Measurements from ENCODE around the gene SH3GL1.

Gene SH3GL1

DNA sequence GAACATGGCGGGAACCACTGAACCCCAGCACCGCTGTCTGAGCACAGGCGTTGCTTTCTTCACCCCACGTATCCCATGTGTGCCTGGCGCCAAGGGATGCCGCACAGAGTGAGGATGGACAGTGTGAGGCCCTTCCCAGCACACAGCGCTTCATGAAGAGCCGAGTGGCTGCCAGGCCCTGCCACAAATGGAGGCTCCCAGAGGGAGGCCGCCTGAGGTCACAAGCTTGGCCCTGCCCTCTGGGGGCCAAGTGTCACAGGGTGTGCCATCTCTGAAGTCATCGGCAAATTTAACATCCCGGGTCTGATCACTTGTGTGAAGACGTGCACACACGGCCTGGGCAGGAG, 32.6 kb downstream of the SH3GL1 start:
- H4K91ac ChIP-seq (ENCODE audit: low read depth, low read length): no peak overlapping the region
- peaks cover 2% of the 10 kb centered on the region for H3K9me3 ChIP-seq (ENCODE audit: insufficient read depth, low read depth, low read length)
- H3K14ac ChIP-seq (ENCODE audit: low read length): no peak overlapping the region
- no peak overlapping the region for H4K8ac ChIP-seq (ENCODE audit: low read depth, low read length)
- H3K36me3 ChIP-seq (ENCODE audit: control insufficient read depth in 1 of 2, insufficient read depth in 2 of 2, low read length in 2 of 2): peaks cover 64 to 68% of the 10 kb centered on the region in 2 experiments
- H3K79me2 ChIP-seq (ENCODE audit: control insufficient read depth, insufficient read depth, low read length, poor library complexity): peaks cover 9% of the 10 kb centered on the region
- H3K4ac ChIP-seq (ENCODE audit: low read depth, low read length): no peak overlapping the region
- no peak overlapping the region for H3K23ac ChIP-seq (ENCODE audit: low read length)
- no peak for DNase-seq
- no peaks in the 10 kb centered on the region for H3K27me3 ChIP-seq (ENCODE audit: insufficient read depth, low read length)
- H2BK120ac ChIP-seq (ENCODE audit: insufficient read depth, low read length, poor library complexity): no peak overlapping the region
- H2BK12ac ChIP-seq (ENCODE audit: low read length): no peak overlapping the region
- no peak overlapping the region for H2AFZ ChIP-seq (ENCODE audit: insufficient read depth, low read length, poor library complexity)
- H3K9ac ChIP-seq (ENCODE audit: low read length): no peak overlapping the region
- no peak overlapping the region for H3K18ac ChIP-seq (ENCODE audit: low read length)
- H3K4me1 ChIP-seq (ENCODE audit: control insufficient read depth in 1 of 2, insufficient read depth in 2 of 2, low read length in 2 of 2): peaks cover 6 to 8% of the 10 kb centered on the region in 2 experiments
- no peak overlapping the region for H3K4me3 ChIP-seq (ENCODE audit: low read depth, low read length)
- H4K12ac ChIP-seq (ENCODE audit: low read depth, low read length): no peak overlapping the region
- no peak overlapping the region for H3K4me2 ChIP-seq (ENCODE audit: low read length)
- H3K27ac ChIP-seq (ENCODE audit: low read depth, low read length): no peak overlapping the region
- no CpG with 5 or more reads among the region's 13 CpGs for WGBS (ENCODE audit: extremely low coverage, insufficient coverage, insufficient read length)
- H2AK5ac ChIP-seq (ENCODE audit: low read length): no peak overlapping the region
- no peak overlapping the region for H2BK5ac ChIP-seq (ENCODE audit: low read depth, low read length, poor library complexity)
- H3K79me1 ChIP-seq (ENCODE audit: low read length): no peaks in the 10 kb centered on the region

DNA sequence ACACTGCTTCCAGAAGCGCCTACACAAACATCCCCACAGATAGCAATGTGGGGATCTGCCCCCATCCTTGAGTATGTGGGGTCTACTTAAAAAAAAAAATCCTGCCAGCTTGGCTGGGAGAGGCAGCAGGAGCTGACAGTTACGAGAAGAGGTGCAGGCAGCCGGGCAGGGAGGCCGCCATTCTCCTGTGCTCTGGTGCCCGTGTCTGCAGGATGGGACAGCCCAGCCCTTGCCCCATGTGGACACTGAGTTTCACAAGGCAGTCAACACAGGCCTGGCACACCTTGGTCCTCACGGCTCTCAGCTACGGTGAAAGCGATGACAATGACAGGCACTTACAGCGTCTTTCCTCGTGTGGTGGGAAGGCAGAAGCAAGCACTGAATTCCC, 33.0 kb downstream of the SH3GL1 start:
- Histone ChIP-seq H3K4me2 (ENCODE audit: low read length) (no peak overlapping the region), H4K8ac (ENCODE audit: low read depth, low read length) (no peak overlapping the region)
- no CpG with 5 or more reads among the region's 10 CpGs for WGBS (ENCODE audit: extremely low coverage, insufficient coverage, insufficient read length)

DNA sequence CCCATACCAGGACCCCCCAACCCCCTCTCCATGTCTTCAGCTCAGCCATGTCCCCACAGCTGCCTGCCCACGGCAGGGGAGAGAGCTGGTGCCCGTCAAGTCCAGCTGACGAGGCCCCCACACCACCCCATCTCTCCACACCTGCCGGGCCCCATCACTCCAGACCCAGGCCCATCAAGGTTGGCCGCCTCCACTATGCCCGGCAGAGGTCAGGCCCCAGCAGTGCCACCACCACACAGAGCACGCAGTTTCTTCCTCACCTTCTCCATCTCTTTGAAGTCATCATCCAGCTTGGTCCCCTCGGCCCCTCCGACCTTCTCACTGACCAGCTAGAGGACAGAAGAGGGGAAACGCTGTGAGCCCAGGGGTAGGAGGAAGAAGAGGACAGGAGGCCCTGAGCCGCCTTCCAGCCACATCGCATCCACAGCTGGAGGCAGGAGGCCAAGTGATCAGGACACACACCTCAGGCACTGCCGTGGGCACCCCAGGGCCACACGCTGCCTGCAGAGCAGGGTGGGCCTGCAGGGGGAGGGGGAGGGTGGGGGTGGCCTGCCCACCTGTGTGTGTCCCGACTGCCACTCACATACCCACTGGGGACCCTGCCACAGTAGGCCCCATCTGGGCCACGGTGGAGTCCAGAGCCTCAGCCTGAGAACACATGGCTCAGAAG, 33.5 kb downstream of the SH3GL1 start:
- H3K9ac ChIP-seq (ENCODE audit: low read length): no peak overlapping the region

More for the DNA sequence above, 33.0 kb downstream of the SH3GL1 start:
- Histone ChIP-seq H3K14ac (ENCODE audit: low read length) (no peak overlapping the region), H3K27ac (ENCODE audit: low read depth, low read length) (no peak overlapping the region), H3K36me3 (ENCODE audit: control insufficient read depth in 1 of 2, insufficient read depth in 2 of 2, low read length in 2 of 2) (peaks cover 69 to 71% of the 10 kb centered on the region in 2 experiments), H2BK120ac (ENCODE audit: insufficient read depth, low read length, poor library complexity) (no peak overlapping the region), H4K91ac (ENCODE audit: low read depth, low read length) (no peak overlapping the region), H3K9me3 (ENCODE audit: insufficient read depth, low read depth, low read length) (peaks cover 2% of the 10 kb centered on the region), H2BK12ac (ENCODE audit: low read length) (no peak overlapping the region), H2AK5ac (ENCODE audit: low read length) (no peak overlapping the region), H3K79me2 (ENCODE audit: control insufficient read depth, insufficient read depth, low read length, poor library complexity) (peaks cover 8% of the 10 kb centered on the region), H3K27me3 (ENCODE audit: insufficient read depth, low read length) (no peaks in the 10 kb centered on the region), H3K4me1 (ENCODE audit: control insufficient read depth in 1 of 2, insufficient read depth in 2 of 2, low read length in 2 of 2) (peaks cover 2 to 4% of the 10 kb centered on the region in 2 experiments), H3K4ac (ENCODE audit: low read depth, low read length) (no peak overlapping the region), H3K18ac (ENCODE audit: low read length) (no peak overlapping the region), H3K9ac (ENCODE audit: low read length) (no peak overlapping the region), H2AFZ (ENCODE audit: insufficient read depth, low read length, poor library complexity) (no peak overlapping the region), H3K79me1 (ENCODE audit: low read length) (no peaks in the 10 kb centered on the region), H3K23ac (ENCODE audit: low read length) (no peak overlapping the region), H3K4me3 (ENCODE audit: low read depth, low read length) (no peak overlapping the region), H2BK5ac (ENCODE audit: low read depth, low read length, poor library complexity) (no peak overlapping the region), H4K12ac (ENCODE audit: low read depth, low read length) (no peak overlapping the region)
- no peak for DNase-seq

DNA sequence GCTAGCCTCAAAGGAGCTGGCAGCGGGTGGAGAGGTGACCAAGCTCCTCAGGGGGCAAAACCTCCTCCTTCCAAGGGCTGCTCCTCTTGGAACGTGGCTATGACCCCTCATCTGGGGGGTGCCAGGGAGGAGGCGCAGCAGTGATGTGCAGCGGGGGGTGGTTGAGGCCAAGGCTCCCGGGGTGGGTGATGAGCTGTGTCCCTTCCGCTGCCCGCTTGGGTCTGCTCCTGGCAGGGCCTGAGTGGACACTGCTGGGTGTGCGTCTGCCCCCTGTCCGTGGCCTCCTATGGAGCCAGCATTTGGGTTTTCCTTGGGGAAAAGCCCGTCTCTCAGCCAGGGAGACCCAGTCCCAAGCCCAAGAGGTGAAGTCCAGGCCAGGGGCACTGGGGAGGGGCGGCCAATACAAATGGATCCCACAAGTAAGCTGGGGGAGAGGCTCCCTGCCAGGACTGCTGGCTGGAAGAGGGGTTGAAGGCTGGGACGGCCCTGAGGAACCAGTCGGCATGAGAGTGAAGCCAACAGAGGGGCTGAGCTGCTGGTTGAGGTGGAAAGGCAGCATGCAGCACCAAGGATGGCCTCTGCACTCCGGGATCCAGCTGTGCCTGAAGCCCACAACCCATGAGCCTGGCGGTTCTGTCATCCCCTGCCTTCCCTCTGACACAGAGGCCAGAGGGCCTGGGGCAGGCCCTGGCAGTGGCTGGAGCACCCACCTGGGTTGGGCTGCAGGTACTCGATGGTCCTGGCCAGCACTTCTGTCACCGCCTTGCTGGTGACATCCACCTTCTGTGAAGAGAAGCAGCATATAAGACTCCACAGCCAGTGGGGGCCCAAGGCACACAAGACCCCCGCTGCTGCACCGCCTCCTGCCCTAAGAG, 34.3 kb downstream of the SH3GL1 start:
- no peak overlapping the region for H4K91ac ChIP-seq (ENCODE audit: low read depth, low read length)
- H3K79me2 ChIP-seq (ENCODE audit: control insufficient read depth, insufficient read depth, low read length, poor library complexity): peaks cover 2% of the 10 kb centered on the region
- no peak overlapping the region for H3K18ac ChIP-seq (ENCODE audit: low read length)
- H3K4ac ChIP-seq (ENCODE audit: low read depth, low read length): no peak overlapping the region
- DNase-seq: no peak
- H2BK5ac ChIP-seq (ENCODE audit: low read depth, low read length, poor library complexity): no peak overlapping the region
- H3K9me3 ChIP-seq (ENCODE audit: insufficient read depth, low read depth, low read length): peaks cover 2% of the 10 kb centered on the region
- H3K36me3 ChIP-seq (ENCODE audit: control insufficient read depth in 1 of 2, insufficient read depth in 2 of 2, low read length in 2 of 2): peaks cover 70 to 74% of the 10 kb centered on the region in 2 experiments
- no peak overlapping the region for H3K27ac ChIP-seq (ENCODE audit: low read depth, low read length)
- H2BK120ac ChIP-seq (ENCODE audit: insufficient read depth, low read length, poor library complexity): no peak overlapping the region
- H3K9ac ChIP-seq (ENCODE audit: low read length): no peak overlapping the region
- H3K14ac ChIP-seq (ENCODE audit: low read length): no peak overlapping the region
- H3K79me1 ChIP-seq (ENCODE audit: low read length): no peaks in the 10 kb centered on the region
- no peak overlapping the region for H3K23ac ChIP-seq (ENCODE audit: low read length)
- H2AFZ ChIP-seq (ENCODE audit: insufficient read depth, low read length, poor library complexity): no peak overlapping the region
- no peak overlapping the region for H2BK12ac ChIP-seq (ENCODE audit: low read length)
- no peaks in the 10 kb centered on the region for H3K27me3 ChIP-seq (ENCODE audit: insufficient read depth, low read length)
- no peak overlapping the region for H2AK5ac ChIP-seq (ENCODE audit: low read length)
- no peak overlapping the region for H4K12ac ChIP-seq (ENCODE audit: low read depth, low read length)
- no peak overlapping the region for H3K4me3 ChIP-seq (ENCODE audit: low read depth, low read length)
- H3K4me2 ChIP-seq (ENCODE audit: low read length): no peak overlapping the region
- H4K8ac ChIP-seq (ENCODE audit: low read depth, low read length): no peak overlapping the region
- H3K4me1 ChIP-seq (ENCODE audit: control insufficient read depth in 1 of 2, insufficient read depth in 2 of 2, low read length in 2 of 2): peaks cover 0 to 6% of the 10 kb centered on the region in 2 experiments
- WGBS (ENCODE audit: extremely low coverage, insufficient coverage, insufficient read length): no CpG with 5 or more reads among the region's 19 CpGs

More for the DNA sequence above, 33.5 kb downstream of the SH3GL1 start:
- Histone ChIP-seq H3K4ac (ENCODE audit: low read depth, low read length) (no peak overlapping the region), H3K4me3 (ENCODE audit: low read depth, low read length) (no peak overlapping the region), H3K4me1 (ENCODE audit: control insufficient read depth in 1 of 2, insufficient read depth in 2 of 2, low read length in 2 of 2) (peaks cover 0 to 3% of the 10 kb centered on the region in 2 experiments), H3K9me3 (ENCODE audit: insufficient read depth, low read depth, low read length) (peaks cover 2% of the 10 kb centered on the region), H2AK5ac (ENCODE audit: low read length) (no peak overlapping the region), H2BK5ac (ENCODE audit: low read depth, low read length, poor library complexity) (no peak overlapping the region), H3K23ac (ENCODE audit: low read length) (no peak overlapping the region), H3K18ac (ENCODE audit: low read length) (no peak overlapping the region), H3K27me3 (ENCODE audit: insufficient read depth, low read length) (no peaks in the 10 kb centered on the region), H2AFZ (ENCODE audit: insufficient read depth, low read length, poor library complexity) (no peak overlapping the region), H3K27ac (ENCODE audit: low read depth, low read length) (no peak overlapping the region), H3K79me2 (ENCODE audit: control insufficient read depth, insufficient read depth, low read length, poor library complexity) (peaks cover 5% of the 10 kb centered on the region), H2BK120ac (ENCODE audit: insufficient read depth, low read length, poor library complexity) (no peak overlapping the region), H2BK12ac (ENCODE audit: low read length) (no peak overlapping the region), H4K91ac (ENCODE audit: low read depth, low read length) (no peak overlapping the region), H3K4me2 (ENCODE audit: low read length) (no peak overlapping the region), H4K8ac (ENCODE audit: low read depth, low read length) (no peak overlapping the region), H3K36me3 (ENCODE audit: control insufficient read depth in 1 of 2, insufficient read depth in 2 of 2, low read length in 2 of 2) (peaks cover 70 to 73% of the 10 kb centered on the region in 2 experiments), H4K12ac (ENCODE audit: low read depth, low read length) (no peak overlapping the region), H3K14ac (ENCODE audit: low read length) (no peak overlapping the region), H3K79me1 (ENCODE audit: low read length) (no peaks in the 10 kb centered on the region)
- no peak for DNase-seq
- no CpG with 5 or more reads among the region's 16 CpGs for WGBS (ENCODE audit: extremely low coverage, insufficient coverage, insufficient read length)
